H9 (cell line): ENCODE results near the gene CRTAP. TPM values are rescaled to one million over a fixed set of nuclear protein-coding genes. Genes with fewer than 3 reads are reported as not detected.

Experiments used
- DNase-seq: peaks from one replicate; pipeline ENCODE4 v3.0.0-alpha.2; 2017
- H2AFZ ChIP-seq: one replicate; pipeline ENCODE4 v1.6.1; 2013; ENCODE audit warnings: mild to moderate bottlenecking, low read length, control low read depth, moderate library complexity
- H2AK5ac ChIP-seq: 2 replicates; pipeline ENCODE4 v1.6.1; 2013; ENCODE audit warnings: low read length, control low read depth, mixed read lengths; ENCODE audit not compliant: insufficient read length
- H2BK120ac ChIP-seq: one replicate; pipeline ENCODE4 v1.6.1; 2013; ENCODE audit warnings: low read depth, mild to moderate bottlenecking, low read length, control low read depth, inconsistent platforms; ENCODE audit not compliant: poor library complexity, severe bottlenecking
- H2BK12ac ChIP-seq: 2 replicates; pipeline ENCODE4 v1.6.1; 2013; ENCODE audit warnings: low read length, control low read depth, mixed read lengths, low read depth; ENCODE audit not compliant: insufficient read length
- H2BK15ac ChIP-seq: 2 replicates; pipeline ENCODE4 v1.6.1; 2013; ENCODE audit warnings: low read depth, low read length, control low read depth
- H2BK20ac ChIP-seq: one replicate; pipeline ENCODE4 v1.6.1; 2013; ENCODE audit warnings: low read depth, mild to moderate bottlenecking, low read length, control low read depth, inconsistent platforms; ENCODE audit not compliant: poor library complexity, severe bottlenecking
- H2BK5ac ChIP-seq: 2 replicates; pipeline ENCODE4 v1.6.1; 2013; ENCODE audit warnings: low read length, control low read depth, mixed read lengths; ENCODE audit not compliant: insufficient read length
- H3K14ac ChIP-seq: 2 replicates; pipeline ENCODE4 v1.6.1; 2013; ENCODE audit warnings: low read length, control low read depth; ENCODE audit not compliant: insufficient read depth
- H3K18ac ChIP-seq: 2 replicates; pipeline ENCODE4 v1.6.1; 2013; ENCODE audit warnings: low read depth, mild to moderate bottlenecking, mixed read lengths, low read length, control low read depth; ENCODE audit not compliant: insufficient read length
- H3K23ac ChIP-seq: 2 replicates; pipeline ENCODE4 v1.6.1; 2013; ENCODE audit warnings: low read length, control low read depth, mixed read lengths, low read depth; ENCODE audit not compliant: insufficient read length
- H3K23me2 ChIP-seq: 2 replicates; pipeline ENCODE4 v1.6.1; 2013; ENCODE audit warnings: low read depth, mild to moderate bottlenecking, mixed read lengths, low read length, control low read depth; ENCODE audit not compliant: insufficient read length, poor library complexity, severe bottlenecking
- H3K27ac ChIP-seq: 2 replicates; pipeline ENCODE4 v1.5.1; 2013; ENCODE audit warnings: low read length, control low read depth, mixed read lengths, low read depth; ENCODE audit not compliant: insufficient read length
- H3K27me3 ChIP-seq: 2 replicates; pipeline ENCODE4 v1.6.1; 2013; ENCODE audit warnings: low read length, control low read depth, inconsistent platforms; ENCODE audit not compliant: insufficient read depth
- H3K4ac ChIP-seq: 2 replicates; pipeline ENCODE4 v1.6.1; 2013; ENCODE audit warnings: low read depth, mild to moderate bottlenecking, control low read depth, inconsistent platforms, low read length, moderate library complexity
- H3K4me1 ChIP-seq: 2 replicates; pipeline ENCODE4 v1.6.1; 2013; ENCODE audit warnings: low read length, control low read depth, inconsistent platforms; ENCODE audit not compliant: insufficient read depth
- H3K4me2 ChIP-seq: 2 replicates; pipeline ENCODE4 v1.6.1; 2013; ENCODE audit warnings: low read length, control low read depth, mixed read lengths; ENCODE audit not compliant: insufficient read length, insufficient read depth
- H3K56ac ChIP-seq: 2 replicates; pipeline ENCODE4 v1.6.1; 2013; ENCODE audit warnings: low read depth, mild to moderate bottlenecking, mixed read lengths, low read length, control low read depth; ENCODE audit not compliant: insufficient read length
- H3K79me1 ChIP-seq: 2 replicates; pipeline ENCODE4 v1.6.1; 2013; ENCODE audit warnings: low read depth, mild to moderate bottlenecking, moderate library complexity, low read length, control low read depth, inconsistent platforms; ENCODE audit not compliant: insufficient read depth, poor library complexity, severe bottlenecking
- H3K79me2 ChIP-seq: 2 replicates; pipeline ENCODE4 v1.6.1; 2013; ENCODE audit warnings: low read length, control low read depth, inconsistent platforms; ENCODE audit not compliant: insufficient read depth
- H3K9ac ChIP-seq: 2 replicates; pipeline ENCODE4 v1.6.1; 2013; ENCODE audit warnings: low read length, control low read depth, mixed read lengths; ENCODE audit not compliant: insufficient read length; ENCODE audit errors: extremely low read depth
- H3K9me3 ChIP-seq: one replicate; pipeline ENCODE4 v1.6.1; 2013; ENCODE audit warnings: low read depth, low read length, inconsistent platforms; ENCODE audit not compliant: control insufficient read depth
- H3T11ph ChIP-seq: one replicate; pipeline ENCODE4 v1.6.1; 2013; ENCODE audit warnings: mild to moderate bottlenecking, low read length, control low read depth, inconsistent platforms
- H4K20me1 ChIP-seq: one replicate; pipeline ENCODE4 v1.6.1; 2013; ENCODE audit not compliant: control insufficient read depth, insufficient read length, insufficient read depth
- H4K5ac ChIP-seq: 2 replicates; pipeline ENCODE4 v1.6.1; 2013; ENCODE audit warnings: low read depth, mild to moderate bottlenecking, mixed read lengths, low read length, control low read depth; ENCODE audit not compliant: insufficient read length
- H4K8ac ChIP-seq: replicated peaks from 2 replicates; pipeline ENCODE4 v1.6.1; 2013; ENCODE audit warnings: low read length, control low read depth, mixed read lengths, low read depth; ENCODE audit not compliant: insufficient read length
- H4K91ac ChIP-seq: 2 replicates; pipeline ENCODE4 v1.6.1; 2013; ENCODE audit warnings: low read depth, mild to moderate bottlenecking, moderate library complexity, mixed read lengths, low read length, control low read depth; ENCODE audit not compliant: insufficient read length
- H3K27ac Mint-ChIP-seq, 3 experiments: 2 replicates in 2 of 3; 3 replicates in 1 of 3; pipeline ENCODE4 v1.8.0; 2020 to 2021; ENCODE audit warnings: mixed read lengths in 3 of 3, mild to moderate bottlenecking in 1 of 3, moderate library complexity in 1 of 3
- H3K27me3 Mint-ChIP-seq: 2 replicates; pipeline ENCODE4 v1.8.0; 2021; ENCODE audit warnings: low read depth, mild to moderate bottlenecking, moderate library complexity, mixed read lengths
- H3K36me3 Mint-ChIP-seq, 3 experiments: 2 replicates in 2 of 3; 3 replicates in 1 of 3; pipeline ENCODE4 v1.8.0; 2020 to 2021; ENCODE audit warnings: low read depth in 3 of 3, mixed read lengths in 3 of 3; ENCODE audit not compliant: insufficient read depth in 1 of 3
- H3K4me1 Mint-ChIP-seq, 2 experiments: 2 replicates each; pipeline ENCODE4 v1.8.0; 2020; ENCODE audit warnings: mixed read lengths in 2 of 2
- H3K4me3 Mint-ChIP-seq, 2 experiments: 2 replicates in 1 of 2; 3 replicates in 1 of 2; pipeline ENCODE4 v1.8.0; 2020 to 2021; ENCODE audit warnings: mild to moderate bottlenecking in 2 of 2, mixed read lengths in 2 of 2, moderate library complexity in 1 of 2
- H3K9me3 Mint-ChIP-seq, 2 experiments: 2 replicates in 1 of 2; 3 replicates in 1 of 2; pipeline ENCODE4 v1.8.0; 2020; ENCODE audit warnings: mild to moderate bottlenecking in 2 of 2, mixed read lengths in 2 of 2, moderate library complexity in 1 of 2
- CTCF ChIP-seq: fragments of 200-600 bp; sonication (generic); conservative IDR thresholded peaks from 3 replicates; pipeline ENCODE4 v1.8.0; 2021; ENCODE audit warnings: antibody characterized with exemption, mild to moderate bottlenecking
- WGBS: extraction: QIAGEN DNeasy Blood & Tissue Kit; methylation state at CpG from one replicate; pipeline ENCODE4 v1.1.7; 2013; ENCODE audit warnings: missing lambda C conversion rate, low lambda C conversion rate, mixed read lengths; ENCODE audit not compliant: insufficient read length; ENCODE audit errors: extremely low coverage; 5-methylcytosine and 5-hydroxymethylcytosine counted together
- total RNA-seq: library from RNA; stranded (reverse); gene quantifications from 2 replicates; pipeline ENCODE4 v1.2.1, GENCODE V29; 2021

CRTAP gene
- total RNA-seq, 1 experiment from 2014 or later, result 159 TPM

GRCh38 chr3:33170531-33170930 lies 56.7 kb downstream of the CRTAP start:
- no peak overlapping the region for H3T11ph ChIP-seq
- no peak overlapping the region for H3K14ac ChIP-seq
- Mint-ChIP-seq H3K36me3 (no peaks in the 10 kb centered on the region), H3K27ac (no peak overlapping the region), H3K27me3 (no peaks in the 10 kb centered on the region), H3K4me1 (no peaks in the 10 kb centered on the region), H3K4me3 (no peak overlapping the region), H3K9me3 (no peaks in the 10 kb centered on the region; a peak in 1 of 5 replicates)
- H3K4ac ChIP-seq, result no peak overlapping the region
- H3K27me3 ChIP-seq, result no peaks in the 10 kb centered on the region
- no peak for DNase-seq
- no peak overlapping the region for H3K9ac ChIP-seq
- H3K27ac ChIP-seq, result no peak overlapping the region
- no peaks in the 10 kb centered on the region for H3K79me2 ChIP-seq
- H3K79me1 ChIP-seq, result no peaks in the 10 kb centered on the region
- H2BK120ac ChIP-seq, result no peak overlapping the region
- no peaks in the 10 kb centered on the region for H3K23me2 ChIP-seq
- H2BK5ac ChIP-seq, result no peak overlapping the region
- no peak overlapping the region for H2BK15ac ChIP-seq
- no peak overlapping the region for H2AFZ ChIP-seq
- H4K8ac ChIP-seq, result no peak overlapping the region
- H3K9me3 ChIP-seq, result no peaks in the 10 kb centered on the region
- no peak overlapping the region for H3K56ac ChIP-seq
- H3K4me1 ChIP-seq, result no peaks in the 10 kb centered on the region
- no peaks in the 10 kb centered on the region for H4K20me1 ChIP-seq
- H3K23ac ChIP-seq, result no peak overlapping the region
- no peak overlapping the region for H2BK20ac ChIP-seq
- no peak overlapping the region for H4K91ac ChIP-seq
- no peak overlapping the region for H4K5ac ChIP-seq
- WGBS, result no CpG with 5 or more reads among the region's 6 CpGs
- no peak overlapping the region for H2AK5ac ChIP-seq
- TF ChIP-seq CTCF, result no peak
- H3K4me2 ChIP-seq, result no peak overlapping the region
- no peak overlapping the region for H2BK12ac ChIP-seq
- no peak overlapping the region for H3K18ac ChIP-seq
